Fibroblast of pulmonary artery (primary cell): ENCODE data around the gene JARID2.

Experiments used
- DNase-seq: peaks from one replicate; pipeline ENCODE4 v3.0.0-alpha.2; 2010; ENCODE audit warnings: low read depth
- H3K4me3 ChIP-seq: replicated peaks from 2 replicates; pipeline ENCODE4 v1.5.1; 2011; ENCODE audit warnings: low read depth, mild to moderate bottlenecking, control low read depth, low read length, moderate library complexity
- CTCF ChIP-seq: IDR thresholded peaks from 2 replicates; pipeline ENCODE4 v1.5.1; 2011; ENCODE audit warnings: mild to moderate bottlenecking, control low read depth, low read length, inconsistent platforms; ENCODE audit errors: missing control alignments

The JARID2 gene

DNA sequence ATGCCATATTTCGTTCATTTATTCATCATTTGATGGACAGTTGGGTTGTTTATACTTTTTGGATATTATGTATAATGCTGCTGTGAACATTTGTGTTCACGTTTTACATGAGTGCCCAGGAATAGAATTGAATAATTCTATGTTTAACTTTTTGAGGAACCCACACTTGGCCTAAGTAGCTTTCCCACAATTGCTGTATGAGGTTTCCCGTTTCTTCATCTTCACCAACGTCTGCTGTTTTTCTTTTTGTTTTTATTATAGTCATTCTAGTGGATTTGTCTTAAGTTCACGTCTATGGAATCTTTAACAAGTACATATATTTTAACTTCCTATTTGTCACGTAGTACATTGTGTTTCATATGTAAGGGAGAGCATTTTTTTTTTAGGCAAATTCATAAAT is 110.3 kb downstream of the JARID2 start:
- H3K4me3 ChIP-seq: no peak overlapping the region
- TF ChIP-seq CTCF: no peak
- no peak for DNase-seq

DNA sequence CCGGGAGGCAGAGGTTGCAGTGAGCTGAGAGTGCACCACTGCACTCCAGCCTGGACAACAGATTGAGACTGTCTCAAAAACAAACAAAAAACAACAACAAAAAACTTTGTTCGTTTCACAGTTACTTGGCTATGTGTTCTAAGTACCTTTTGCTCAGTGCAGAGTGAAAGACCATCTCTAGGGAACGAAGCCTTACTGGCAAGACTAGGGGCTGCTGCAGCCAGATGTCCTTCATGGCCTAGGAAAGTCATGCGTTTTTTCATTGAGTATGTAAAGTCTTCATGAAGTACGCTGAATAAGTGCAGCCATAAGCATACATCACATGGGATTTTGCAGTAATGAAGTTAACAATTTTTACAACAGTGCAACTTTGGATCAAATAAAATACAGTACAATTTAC is 111.1 kb downstream of the JARID2 start:
- TF ChIP-seq CTCF: no peak
- DNase-seq: no peak
- no peak overlapping the region for H3K4me3 ChIP-seq

- DNase-seq: no peak
Measured at GRCh38 chr6:15357782-15358181, 111.9 kb downstream of the JARID2 start.

GRCh38 chr6:15358579-15359327 is 112.9 kb downstream of the JARID2 start:
- peak; percentile 23 for DNase-seq
- no peak for TF ChIP-seq CTCF
- no peak overlapping the region for H3K4me3 ChIP-seq

More at GRCh38 chr6:15357782-15358181, 111.9 kb downstream of the JARID2 start:
- H3K4me3 ChIP-seq: no peak overlapping the region
- no peak for TF ChIP-seq CTCF

DNA sequence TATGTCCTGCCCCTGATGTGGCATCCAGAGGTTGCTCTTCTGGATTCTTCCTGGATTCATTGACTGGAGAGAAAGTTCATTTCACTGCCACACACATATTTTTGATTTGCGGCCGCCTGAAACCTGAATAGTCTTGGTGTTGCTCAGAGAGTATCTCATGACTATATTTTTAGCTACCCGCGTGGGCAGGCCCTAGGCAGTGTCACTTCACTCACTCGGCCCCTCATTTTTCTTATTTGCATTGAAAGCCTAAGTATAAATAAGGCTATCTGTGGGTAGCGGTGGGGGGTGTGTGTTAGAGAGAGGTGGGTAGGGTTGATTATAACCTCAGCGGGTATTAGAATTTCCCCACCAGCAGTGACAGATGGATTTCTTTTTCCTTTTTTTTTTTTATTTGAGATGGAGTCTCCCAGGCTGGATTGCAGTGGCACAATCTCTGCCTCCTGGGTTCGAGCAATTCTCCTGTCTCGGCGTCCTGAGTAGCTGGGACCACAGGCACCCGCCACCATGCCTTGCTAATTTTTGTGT is 113.5 kb downstream of the JARID2 start:
- H3K4me3 ChIP-seq: no peak overlapping the region
- no peak for DNase-seq
- no peak for TF ChIP-seq CTCF

DNA sequence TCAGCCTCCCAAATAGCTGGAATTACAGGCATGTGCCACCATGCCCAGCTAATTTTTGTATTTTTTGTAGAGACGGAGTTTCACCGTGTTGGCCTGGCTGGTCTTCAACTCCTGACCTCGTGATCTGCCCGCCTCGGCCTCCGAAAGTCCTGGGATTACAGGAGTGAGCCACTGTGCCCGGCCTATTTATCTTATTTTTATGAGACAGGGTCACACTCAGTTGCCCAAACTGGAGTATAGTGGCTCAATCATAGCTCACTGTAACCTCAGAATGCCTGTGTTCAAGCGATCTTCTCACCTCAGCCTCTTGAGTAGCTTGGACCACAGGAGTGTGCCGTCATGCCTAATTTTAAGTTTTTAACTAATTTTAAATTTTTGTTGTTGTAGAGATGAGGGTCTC is 114.4 kb downstream of the JARID2 start:
- no peak for TF ChIP-seq CTCF

GRCh38 chr6:15361197-15361596 is 115.3 kb downstream of the JARID2 start:
- no peak for DNase-seq
- no peak for TF ChIP-seq CTCF
- H3K4me3 ChIP-seq: no peak overlapping the region

More for the DNA sequence above, 114.4 kb downstream of the JARID2 start:
- H3K4me3 ChIP-seq: no peak overlapping the region
- DNase-seq: no peak
